Upper lobe of right lung (tissue), 1 donor: ENCODE measurements around the gene SREBF1. TPM values are rescaled to one million over a fixed set of nuclear protein-coding genes. Genes with fewer than 3 reads are reported as not detected.

ENCODE experiments used
- ATAC-seq: fragments of 200-7000 bp; cut with Tn5 transposase; one replicate; pipeline ENCODE4 v1.9.1; 2020; ENCODE audit warnings: mild to moderate bottlenecking, moderate library complexity
- DNase-seq: peaks from one replicate; pipeline ENCODE4 v3.0.0-alpha.2; 2020
- H3K27ac ChIP-seq: fragments of 200-600 bp; one replicate; pipeline ENCODE4 v1.8.0; 2022
- H3K27me3 ChIP-seq: fragments of 200-600 bp; one replicate; pipeline ENCODE4 v1.8.0; 2022; ENCODE audit warnings: mild to moderate bottlenecking
- H3K36me3 ChIP-seq: fragments of 200-600 bp; one replicate; pipeline ENCODE4 v1.8.0; 2022
- H3K4me1 ChIP-seq: fragments of 200-600 bp; one replicate; pipeline ENCODE4 v1.8.0; 2022
- H3K4me3 ChIP-seq: fragments of 200-600 bp; one replicate; pipeline ENCODE4 v1.8.0; 2022; ENCODE audit warnings: mild to moderate bottlenecking
- H3K9me3 ChIP-seq: fragments of 200-600 bp; one replicate; pipeline ENCODE4 v1.8.0; 2022
- CTCF ChIP-seq: fragments of 200-600 bp; IDR thresholded peaks from one replicate; pipeline ENCODE4 v1.8.0; 2022; ENCODE audit warnings: antibody characterized with exemption
- intact Hi-C: fragments of 100-400 bp; cut with DNase I; formaldehyde crosslinking; loops from one replicate; pipeline ENCODE4 v1.11.0; 2022
- total RNA-seq: library from RNA; stranded (reverse); fragmentation: NEBNext Ultra II Directional; extraction: Animal tissue kit (Norgen Biotek cat#: 25700); gene quantifications from one replicate; pipeline ENCODE4 v1.2.1, GENCODE V29; 2021
- donor health status: DM: no; HTN: yes; CAD: no; lungs with severe emphysema.

SREBF1 gene
- total RNA-seq, 1 donor from 2014 or later: 80.8 TPM

- Histone ChIP-seq H3K4me3 (no peak overlapping the region), H3K9me3 (no peaks in the 10 kb centered on the region), H3K4me1 (peaks cover 6% of the 10 kb centered on the region), H3K27ac (no peak overlapping the region), H3K27me3 (no peaks in the 10 kb centered on the region), H3K36me3 (no peaks in the 10 kb centered on the region)
- no peak for TF ChIP-seq CTCF
- ATAC-seq: no peak
- no peak for DNase-seq
- intact Hi-C loops: no loop called here
Observed at GRCh38 chr17:17767154-17767869, 69.5 kb downstream of the SREBF1 start.

GRCh38 chr17:17766744-17767120, 70.1 kb downstream of the SREBF1 start:
- no peak overlapping the region for H3K4me3 ChIP-seq
- intact Hi-C loops: no loop called here
- H3K9me3 ChIP-seq: no peaks in the 10 kb centered on the region
- no peak for TF ChIP-seq CTCF
- no peaks in the 10 kb centered on the region for H3K27me3 ChIP-seq
- peaks cover 6% of the 10 kb centered on the region for H3K4me1 ChIP-seq
- no peak for ATAC-seq
- no peaks in the 10 kb centered on the region for H3K36me3 ChIP-seq
- no peak for DNase-seq
- H3K27ac ChIP-seq: no peak overlapping the region

GRCh38 chr17:17766077-17766743, 70.6 kb downstream of the SREBF1 start:
- intact Hi-C loops: no loop called here
- ATAC-seq (no peak), DNase-seq (no peak)
- Histone ChIP-seq H3K4me1 (peaks cover 6% of the 10 kb centered on the region), H3K27ac (no peak overlapping the region), H3K27me3 (no peaks in the 10 kb centered on the region), H3K4me3 (no peak overlapping the region), H3K36me3 (no peaks in the 10 kb centered on the region), H3K9me3 (no peaks in the 10 kb centered on the region)
- TF ChIP-seq CTCF: no peak

GRCh38 chr17:17765359-17766076, 71.3 kb downstream of the SREBF1 start:
- Histone ChIP-seq H3K27ac (no peak overlapping the region), H3K27me3 (no peaks in the 10 kb centered on the region), H3K36me3 (no peaks in the 10 kb centered on the region), H3K4me3 (no peak overlapping the region), H3K4me1 (peaks cover 6% of the 10 kb centered on the region), H3K9me3 (no peaks in the 10 kb centered on the region)
- no peak for TF ChIP-seq CTCF
- ATAC-seq: no peak
- DNase-seq: no peak
- intact Hi-C loops: no loop called here

GRCh38 chr17:17763734-17764133, 73.1 kb downstream of the SREBF1 start:
- intact Hi-C loops: no loop called here
- H3K36me3 ChIP-seq: no peaks in the 10 kb centered on the region
- H3K9me3 ChIP-seq: no peaks in the 10 kb centered on the region
- DNase-seq (no peak), ATAC-seq (no peak)
- H3K27ac ChIP-seq: no peak overlapping the region
- H3K27me3 ChIP-seq: no peaks in the 10 kb centered on the region
- H3K4me3 ChIP-seq: no peak overlapping the region
- H3K4me1 ChIP-seq: peaks cover 6% of the 10 kb centered on the region
- no peak for TF ChIP-seq CTCF
